HepG2 (cell line): ENCODE results near the gene CISTR. TPM values are rescaled to one million over a fixed set of nuclear protein-coding genes. Genes with fewer than 3 reads are reported as not detected.

ENCODE experiments used
- BCL3 ChIP-seq: sonication (generic); formaldehyde crosslinking; IDR thresholded peaks from 2 replicates; pipeline ENCODE4 v1.5.1; 2020; ENCODE audit warnings: mild to moderate bottlenecking, missing genetic modification reagents, moderate library complexity
- CREB1 ChIP-seq, 2 experiments: fragments of 450-650 bp in 1 of 2; IDR thresholded peaks; 2 replicates each; pipeline ENCODE4 v1.6.1; 2016 to 2017; ENCODE audit warnings: control low read depth in 1 of 2, mild to moderate bottlenecking in 1 of 2, missing compliant biosample characterization in 1 of 2, missing genetic modification characterization in 1 of 2
- FOSL1 ChIP-seq: sonication (generic); formaldehyde crosslinking; IDR thresholded peaks from 2 replicates; pipeline ENCODE4 v1.9.0; 2021; ENCODE audit warnings: missing genetic modification reagents, borderline replicate concordance
- GATAD1 ChIP-seq: IDR thresholded peaks from 2 replicates; pipeline ENCODE4 v1.6.1; 2016; ENCODE audit warnings: missing genetic modification reagents, missing compliant biosample characterization
- HNF1B ChIP-seq: sonication (generic); formaldehyde crosslinking; IDR thresholded peaks from 2 replicates; pipeline ENCODE4 v1.5.1; 2020; ENCODE audit warnings: mild to moderate bottlenecking, moderate library complexity, missing genetic modification reagents
- LCORL ChIP-seq, 2 experiments: fragments of 450-650 bp in 1 of 2; sonication (generic) in 1 of 2; formaldehyde crosslinking in 1 of 2; IDR thresholded peaks; 2 replicates each; pipeline versions ENCODE4 v1.5.0 to v1.6.1; 2017 to 2020; ENCODE audit warnings: antibody characterized with exemption in 1 of 2, missing genetic modification reagents in 1 of 2
- NCOA2 ChIP-seq: sonication (generic); formaldehyde crosslinking; IDR thresholded peaks from 2 replicates; pipeline ENCODE4 v1.8.0; 2022; ENCODE audit warnings: inconsistent platforms
- NFAT5 ChIP-seq: sonication (generic); formaldehyde crosslinking; IDR thresholded peaks from 2 replicates; pipeline ENCODE4 v1.4.0; 2020; ENCODE audit warnings: missing genetic modification reagents
- NFE2L2 ChIP-seq: fragments of 150-350 bp; IDR thresholded peaks from 2 replicates; pipeline ENCODE4 v1.6.1; 2014; ENCODE audit warnings: low read length
- POLR2AphosphoS2 ChIP-seq: IDR thresholded peaks from 2 replicates; pipeline ENCODE4 v1.6.1; 2011; ENCODE audit warnings: low read depth, low read length, improper control_type of control experiment
- RCOR2 ChIP-seq: IDR thresholded peaks from 2 replicates; pipeline ENCODE4 v1.6.1; 2016; ENCODE audit warnings: missing biosample characterization, missing genetic modification reagents
- SNAI1 ChIP-seq: sonication (generic); formaldehyde crosslinking; IDR thresholded peaks from 2 replicates; pipeline ENCODE4 v1.5.0; 2020; ENCODE audit warnings: mild to moderate bottlenecking, missing genetic modification reagents, borderline replicate concordance
- ZNF292 ChIP-seq: sonication (generic); formaldehyde crosslinking; IDR thresholded peaks from 2 replicates; pipeline ENCODE4 v1.8.1; 2022; ENCODE audit warnings: mild to moderate bottlenecking, low read depth, missing genetic modification reagents, borderline replicate concordance
- ZNF382 ChIP-seq: sonication (generic); formaldehyde crosslinking; IDR thresholded peaks from 2 replicates; pipeline ENCODE4 v1.5.0; 2020; ENCODE audit warnings: missing genetic modification reagents, mild to moderate bottlenecking, borderline replicate concordance
- ZNF580 ChIP-seq: IDR thresholded peaks from 2 replicates; pipeline ENCODE4 v1.6.1; 2016; ENCODE audit warnings: low read depth, borderline replicate concordance
- ZNF710 ChIP-seq: sonication (generic); formaldehyde crosslinking; IDR thresholded peaks from 2 replicates; pipeline ENCODE4 v1.5.0; 2020; ENCODE audit warnings: mild to moderate bottlenecking, missing genetic modification reagents, borderline replicate concordance
- polyA plus RNA-seq, 8 experiments: library from polyadenylated mRNA; depleted of rRNA in 3 of 8; stranded (reverse) in 7 of 8; unstranded in 1 of 8; fragments of >200 nt; fragmentation: Illumina TruSeq in 4 of 8; extraction: Trizol in 4 of 8; gene quantifications; 2 replicates each; pipeline versions ENCODE4 v1.2.1 to v1.2.3, GENCODE V29; 2011 to 2016; ENCODE audit warnings: low read depth in 4 of 8, missing spikeins in 1 of 8, mixed read lengths in 1 of 8; ENCODE audit not compliant: insufficient read depth in 1 of 8
- total RNA-seq, 5 experiments: library from RNA; depleted of rRNA; stranded (reverse); fragments of >200 nt; fragmentation: Illumina TruSeq; extraction: Trizol; gene quantifications; 2 replicates each; pipeline ENCODE4 v1.2.3, GENCODE V29; 2016; ENCODE audit warnings: low read depth in 1 of 5

The CISTR gene
- total and polyA plus RNA-seq, 2 of the 13 experiments (the other 11 are each of a cell fraction or from before 2014, with no cell fraction given) = not detected

GRCh38 chr12:53798575-53798974, 46.8 kb upstream of the CISTR start (continued):
- TF ChIP-seq GATAD1 (CRISPR knock-in tag) (peak; percentile 21; the same call in 1 of the 2 replicates), ZNF292 (CRISPR knock-in tag) (peak; percentile 66; the same call in 1 of the 2 replicates), ZNF710 (CRISPR knock-in tag) (peak; percentile 82; the same call in 1 of the 2 replicates), ZNF382 (CRISPR knock-in tag) (no peak), ZNF580 (CRISPR knock-in tag) (peak; percentile 36; the same call in 1 of the 2 replicates), NFAT5 (CRISPR knock-in tag) (no peak), FOSL1 (peak; percentile 77), SNAI1 (CRISPR knock-in tag) (0 out of 2 replicates have a peak, but pooled peaks have one; percentile 56), CREB1 (IDR thresholded peaks at IDR 0.05) (no peak), CREB1 (CRISPR knock-in tag; IDR thresholded peaks at IDR 0.05) (peak; percentile 39; the same call in 1 of the 2 replicates), POLR2AphosphoS2 (no peak), NFE2L2 (peak; percentile 93), NCOA2 (CRISPR knock-in tag) (peak; percentile 83), HNF1B (CRISPR knock-in tag) (peak; percentile 58), LCORL (IDR thresholded peaks at IDR 0.05) (0 out of 2 replicates have a peak, but pooled peaks have one; percentile 37), LCORL (CRISPR knock-in tag; IDR thresholded peaks at IDR 0.05) (peak; percentile 51; the same call in 1 of the 2 replicates), BCL3 (CRISPR knock-in tag) (no peak), RCOR2 (CRISPR knock-in tag) (peak; percentile 25; the same call in 1 of the 2 replicates)
- TF ChIP-seq, all 625 proteins: peak for 92
